H4 (cell line): ENCODE data around the gene PRIMPOL. TPM values are rescaled to one million over a fixed set of nuclear protein-coding genes. Genes with fewer than 3 reads are reported as not detected.
"Not testable (repeated sequence)": the region's sequence is repeated elsewhere in the genome, so short reads cannot be mapped to it uniquely, and the experiment has no call there.

Experiments used
- DNase-seq: peaks from one replicate; pipeline ENCODE4 v3.0.0-alpha.2; 2015; ENCODE audit warnings: low spot score
- total RNA-seq: library from RNA; depleted of rRNA; stranded (reverse); fragments of >200 nt; shearing (Covaris generic); gene quantifications from 2 replicates; pipeline ENCODE4 v1.2.3, GENCODE V29; 2014; rRNA removed

Gene PRIMPOL
- total RNA-seq, 1 experiment from 2014 or later, result 26.9 TPM

- DNase-seq, result no peak
Observed at GRCh38 chr4:184713887-184714286, 64.3 kb downstream of the PRIMPOL start.

DNA sequence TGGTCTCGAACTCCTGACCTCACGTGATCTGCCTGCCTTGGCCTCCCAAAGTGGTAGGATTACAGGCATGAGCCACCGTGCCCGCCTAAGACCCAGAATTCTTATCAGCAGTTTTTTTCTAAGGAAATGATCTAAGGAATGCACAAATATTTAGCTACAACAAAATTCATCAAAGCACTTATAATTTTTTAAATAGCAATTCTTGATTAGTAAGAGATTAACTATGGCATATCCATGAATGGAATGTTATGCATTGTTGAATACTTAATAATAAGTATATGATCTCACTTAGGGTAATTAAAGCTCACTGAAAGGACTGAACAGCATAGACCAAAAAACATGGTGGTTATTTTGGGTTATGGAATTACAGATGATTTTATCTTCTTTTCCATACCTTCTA, 66.0 kb downstream of the PRIMPOL start:
- no peak for DNase-seq

DNA sequence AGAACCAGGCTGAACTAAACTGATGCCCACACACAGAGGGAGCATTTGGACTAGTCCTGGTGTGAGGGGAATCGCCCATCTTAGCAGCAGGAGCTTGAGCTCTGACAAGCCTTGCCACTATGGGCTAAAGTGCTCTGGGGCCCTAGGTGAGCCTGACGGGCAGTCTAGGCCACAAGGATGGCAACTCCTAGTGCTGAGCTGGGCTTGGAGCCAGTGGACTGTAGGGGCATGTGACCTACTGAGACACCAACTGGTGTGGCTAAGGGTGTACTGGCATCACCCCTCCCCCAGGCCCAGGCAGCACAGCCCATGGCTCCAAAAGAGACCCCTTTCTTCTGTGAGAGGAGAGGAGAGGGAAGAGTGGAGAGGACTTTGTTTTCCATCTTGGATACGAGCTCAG, 69.9 kb downstream of the PRIMPOL start:
- DNase-seq, result no peak

DNA sequence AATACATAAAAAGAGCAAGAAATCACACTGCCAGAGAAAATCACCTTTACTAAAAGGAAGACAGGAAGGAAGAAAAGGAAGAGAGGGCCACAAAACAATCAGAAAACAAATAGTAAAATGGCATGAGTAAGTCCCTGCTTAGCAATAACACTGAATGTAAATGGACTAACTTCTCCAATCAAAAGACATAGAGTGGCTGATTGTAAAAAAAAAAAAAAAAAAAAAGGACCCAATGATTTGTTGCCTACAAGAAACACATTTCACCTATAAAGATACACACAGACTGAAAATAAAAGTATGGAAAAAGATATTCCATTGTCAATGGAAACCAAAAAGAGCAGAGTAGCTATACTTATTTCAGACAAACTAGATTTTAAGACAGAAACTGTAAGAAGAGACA, 71.7 kb downstream of the PRIMPOL start:
- DNase-seq, result no peak

- DNase-seq, result no peak
Observed at GRCh38 chr4:184722798-184723197, 73.3 kb downstream of the PRIMPOL start.

DNA sequence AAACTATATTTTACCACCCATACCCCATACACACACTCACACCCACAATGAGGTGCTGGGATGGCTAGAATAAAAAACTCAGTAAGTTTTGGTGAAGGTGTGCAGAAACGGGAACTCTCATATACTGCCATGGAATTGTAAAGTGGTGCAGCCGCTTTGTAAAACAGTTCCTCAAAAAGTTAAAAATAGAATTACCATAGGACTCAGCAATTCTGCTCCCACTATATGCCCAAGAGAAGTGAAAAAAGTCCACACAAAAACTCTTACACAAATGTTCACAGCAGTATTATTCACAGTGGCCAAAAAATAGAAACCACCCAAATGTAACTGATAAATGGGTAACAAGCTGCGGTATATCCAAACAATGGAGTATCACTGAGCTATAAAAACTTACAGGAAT, 77.9 kb downstream of the PRIMPOL start:
- DNase-seq, result no peak

DNA sequence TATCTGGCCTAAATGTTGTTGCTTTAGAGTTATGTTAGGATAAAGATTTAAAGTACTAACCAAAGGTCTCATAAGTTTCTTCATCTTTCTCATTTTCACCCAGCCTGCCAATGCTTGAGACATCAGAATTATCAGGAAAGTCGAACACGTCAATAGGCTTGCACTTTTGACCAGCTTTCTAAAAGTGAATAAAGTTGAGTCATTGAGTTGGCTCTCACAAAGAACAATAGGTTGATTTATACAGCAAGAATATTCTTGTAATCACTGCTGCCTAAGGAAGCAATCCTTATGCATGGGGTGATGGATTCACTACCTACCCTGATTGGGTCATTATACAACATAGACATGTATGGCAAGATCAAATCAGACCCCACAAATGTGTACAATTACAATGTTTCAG, 79.3 kb downstream of the PRIMPOL start:
- DNase-seq, result no peak

DNA sequence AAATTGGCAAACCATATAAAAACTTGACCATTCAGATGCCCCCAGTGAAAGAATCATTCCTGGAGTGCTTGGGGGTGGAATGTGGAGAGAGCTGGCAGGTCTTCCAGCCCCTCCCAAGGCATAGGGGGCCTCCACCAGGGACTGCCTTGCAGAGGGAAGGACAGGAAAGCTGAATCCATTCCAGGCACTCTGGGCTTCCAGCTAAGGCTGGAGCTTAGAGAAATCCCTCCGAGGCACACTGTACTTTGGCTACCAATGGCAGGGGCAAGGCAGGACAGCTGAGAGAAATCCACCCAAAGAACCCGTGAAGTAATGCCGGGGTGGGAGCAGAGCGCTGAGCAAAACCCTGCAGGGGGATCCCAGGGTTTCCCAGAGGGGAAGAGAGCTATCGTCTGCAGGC, 80.4 kb downstream of the PRIMPOL start:
- no peak for DNase-seq

- DNase-seq, result no peak
Observed at GRCh38 chr4:184731056-184731455, 81.5 kb downstream of the PRIMPOL start.

GRCh38 chr4:184732126-184732525, 82.6 kb downstream of the PRIMPOL start:
- no peak for DNase-seq

GRCh38 chr4:184733654-184734524, 84.4 kb downstream of the PRIMPOL start, which contains the start of gene CENPU:
Gene CENPU, minus strand, starts transcription at chr4:184734096. Its CDS starts 34 bp downstream, at chr4:184734062.
- DNase-seq, result peak; percentile 97

DNA sequence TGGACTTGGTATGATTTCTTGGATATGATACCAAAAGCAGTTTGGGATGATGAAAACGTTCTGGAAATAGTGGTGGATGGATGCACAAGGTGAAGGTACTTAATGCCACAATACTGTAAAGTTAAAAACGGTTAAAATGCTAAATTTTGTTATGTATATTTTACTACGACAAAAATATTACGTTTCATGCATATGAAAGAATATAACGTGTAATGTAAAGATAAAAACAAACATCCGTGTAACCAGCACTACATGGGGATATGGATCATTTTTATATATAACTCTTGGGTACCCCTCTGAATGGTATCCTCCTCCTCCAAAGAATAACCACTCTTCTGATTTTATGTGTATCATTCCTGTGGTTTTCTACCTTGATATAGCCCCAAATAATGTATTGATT, 85.2 kb downstream of the PRIMPOL start:
- no peak for DNase-seq

DNA sequence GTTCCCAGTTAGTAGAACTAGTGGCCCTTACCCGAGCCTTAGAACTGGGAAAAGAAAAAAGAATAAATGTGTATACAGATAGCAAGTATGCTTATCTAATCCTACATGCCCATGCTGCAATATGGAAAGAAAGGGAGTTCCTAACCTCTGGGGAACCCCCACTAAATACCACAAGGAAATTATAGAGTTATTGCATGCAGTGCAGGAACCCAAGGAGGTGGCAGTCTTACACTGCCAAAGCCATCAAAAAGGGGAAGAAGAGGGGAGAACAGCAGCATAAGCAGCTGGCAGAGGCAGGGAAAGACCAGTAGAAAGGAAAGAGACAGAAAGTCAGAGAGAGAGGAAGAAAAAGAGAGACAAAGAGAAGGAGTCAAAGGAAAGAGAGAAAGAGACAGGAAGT, 90.0 kb downstream of the PRIMPOL start:
- DNase-seq, result not testable (repeated sequence)

- no peak for DNase-seq
Observed at GRCh38 chr4:184740980-184741391, 91.4 kb downstream of the PRIMPOL start.

GRCh38 chr4:184741651-184742050, 92.1 kb downstream of the PRIMPOL start:
- not testable (repeated sequence) for DNase-seq

GRCh38 chr4:184743650-184744049, 94.1 kb downstream of the PRIMPOL start:
- no peak for DNase-seq

DNA sequence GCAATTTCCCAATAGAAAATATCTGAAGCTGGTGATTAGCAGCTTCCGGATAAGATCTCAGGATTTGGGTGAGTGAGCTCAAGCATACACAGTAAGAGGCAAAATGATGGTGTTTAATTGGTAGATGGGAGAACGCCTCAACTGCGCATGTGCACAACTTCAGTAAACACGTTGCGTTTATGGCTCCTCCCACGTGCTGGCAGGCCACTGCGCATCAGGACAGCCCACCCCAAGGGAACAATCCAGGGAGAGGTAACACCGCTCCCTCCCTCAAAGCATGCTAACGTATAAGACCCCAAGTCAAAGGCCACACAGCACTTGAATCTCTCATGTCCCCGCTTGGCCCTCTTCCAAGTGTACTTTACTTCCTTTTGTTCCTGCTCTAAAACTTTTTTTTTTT, 94.7 kb downstream of the PRIMPOL start:
- DNase-seq, result no peak

Other genes with a start within 250 kb of the PRIMPOL start
- gene IRF2, start 175.2 kb upstream of the PRIMPOL start, total RNA-seq, result 33.5 and 35.9 TPM in 2 replicates
- 31.9 and 46.1 TPM in 2 replicates for gene CASP3, start 291 bp upstream of the PRIMPOL start, total RNA-seq
- 32.1 and 42.5 TPM in 2 replicates for gene CENPU, start 84.4 kb downstream of the PRIMPOL start, total RNA-seq
- gene ACSL1, start 176.2 kb downstream of the PRIMPOL start, total RNA-seq, result 56.3 and 62.8 TPM in 2 replicates